Keratinocyte (primary cell): ENCODE measurements around the gene PROSER1. TPM values are rescaled to one million over a fixed set of nuclear protein-coding genes. Genes with fewer than 3 reads are reported as not detected.
A peak's percentile ranks its signal among the peaks of the same experiment; 100 is the strongest.

Source experiments
- DNase-seq: peaks from one replicate; pipeline ENCODE4 v3.0.0-alpha.2; 2011; ENCODE audit warnings: low read depth, missing footprints, low spot score
- FAIRE-seq: peaks from 2 replicates; lab custom pipeline; 2011; peaks lifted over from hg19 to GRCh38; lab: Jason Lieb, UNC
- H2AFZ ChIP-seq: 2 replicates; pipeline ENCODE4 v1.6.0; 2012; ENCODE audit warnings: low read length, control low read depth, inconsistent platforms; ENCODE audit not compliant: control insufficient read depth
- H3K27ac ChIP-seq: 2 replicates; pipeline ENCODE4 v1.5.1; 2011; ENCODE audit warnings: low read length; ENCODE audit not compliant: control insufficient read depth, insufficient read depth
- H3K27me3 ChIP-seq: 3 replicates; pipeline ENCODE4 v1.6.0; 2011; ENCODE audit warnings: low read length; ENCODE audit not compliant: control insufficient read depth, insufficient read depth; ENCODE audit errors: extremely low read depth
- H3K36me3 ChIP-seq, 2 experiments: 2 replicates in 1 of 2; 3 replicates in 1 of 2; pipeline ENCODE4 v1.5.1; 2011; ENCODE audit warnings: low read length in 2 of 2, mild to moderate bottlenecking in 1 of 2; ENCODE audit not compliant: control insufficient read depth in 2 of 2, insufficient read depth in 2 of 2; ENCODE audit errors: extremely low read depth in 1 of 2
- H3K4me1 ChIP-seq: 3 replicates; pipeline ENCODE4 v1.5.1; 2011; ENCODE audit warnings: low read length; ENCODE audit not compliant: control insufficient read depth, insufficient read depth; ENCODE audit errors: extremely low read depth
- H3K4me2 ChIP-seq: 3 replicates; pipeline ENCODE4 v1.6.0; 2011; ENCODE audit warnings: low read depth, low read length; ENCODE audit not compliant: control insufficient read depth, insufficient read depth; ENCODE audit errors: extremely low read depth
- H3K4me3 ChIP-seq, 3 experiments: fragments of 200-600 bp in 1 of 3; sonication (generic) in 1 of 3; 2 replicates in 2 of 3; 3 replicates in 1 of 3; pipeline ENCODE4 v1.5.1; 2011 to 2016; ENCODE audit warnings: low read length in 3 of 3, mild to moderate bottlenecking in 3 of 3, control low read depth in 2 of 3, inconsistent platforms in 1 of 3, low read depth in 1 of 3, mixed read lengths in 1 of 3, mixed run types in 1 of 3, moderate library complexity in 1 of 3; ENCODE audit not compliant: control insufficient read depth in 2 of 3, insufficient read depth in 2 of 3; ENCODE audit errors: extremely low read depth in 1 of 3
- H3K79me2 ChIP-seq: 2 replicates; pipeline ENCODE4 v1.6.0; 2012; ENCODE audit warnings: low read length; ENCODE audit not compliant: control insufficient read depth, insufficient read depth
- H3K9ac ChIP-seq: 3 replicates; pipeline ENCODE4 v1.6.0; 2011; ENCODE audit warnings: low read length; ENCODE audit not compliant: control insufficient read depth, insufficient read depth; ENCODE audit errors: extremely low read depth
- H3K9me1 ChIP-seq: 3 replicates; pipeline ENCODE4 v1.6.0; 2011; ENCODE audit warnings: low read length; ENCODE audit not compliant: control insufficient read depth, insufficient read depth; ENCODE audit errors: extremely low read depth
- H3K9me3 ChIP-seq: 2 replicates; pipeline ENCODE4 v1.5.1; 2012; ENCODE audit warnings: low read depth, low read length; ENCODE audit not compliant: control insufficient read depth
- H4K20me1 ChIP-seq: 3 replicates; pipeline ENCODE4 v1.6.0; 2011; ENCODE audit warnings: low read length; ENCODE audit not compliant: control insufficient read depth, insufficient read depth; ENCODE audit errors: extremely low read depth
- CTCF ChIP-seq, 3 experiments: IDR thresholded peaks in 1 of 3; conservative IDR thresholded peaks in 1 of 3; optimal IDR thresholded peaks in 1 of 3; 2 replicates in 2 of 3; 3 replicates in 1 of 3; pipeline versions ENCODE3 to v1.5.1; 2011; ENCODE audit warnings: low read length in 3 of 3, mild to moderate bottlenecking in 3 of 3, moderate library complexity in 2 of 3, control low read depth in 1 of 3, inconsistent platforms in 1 of 3; ENCODE audit not compliant: insufficient read depth in 2 of 3; ENCODE audit errors: extremely low read depth in 1 of 3
- EZH2 ChIP-seq: IDR thresholded peaks from one replicate; pipeline ENCODE4 v1.6.1; 2012; ENCODE audit warnings: inconsistent platforms, mild to moderate bottlenecking, low read length, moderate library complexity
- dilution Hi-C: fragments of 300-500 bp; cut with MboI; formaldehyde crosslinking; loops from one replicate; pipeline ENCODE4 v1.7.0; 2020; ENCODE audit warnings: low sequenced_read_pairs; ENCODE audit not compliant: extremely low pct_ligation_motif_present
- polyA plus RNA-seq, 5 experiments: library from polyadenylated mRNA; depleted of rRNA in 3 of 5; stranded (reverse) in 3 of 5; stranded (forward) in 1 of 5; unstranded in 1 of 5; fragments of >200 nt; gene quantifications; 1 replicate in 1 of 5; 2 replicates in 3 of 5; 3 replicates in 1 of 5; pipeline versions ENCODE4 v1.2.1 to v1.2.3, GENCODE V29; 2011 to 2012; ENCODE audit warnings: missing spikeins in 2 of 5, low read depth in 1 of 5, low replicate concordance in 1 of 5

Gene PROSER1
- polyA plus RNA-seq, 1 donor (not counting 4 experiments of a cell fraction or from before 2014, with no cell fraction given), result 16.9 TPM

GRCh38 chr13:39040206-39040605, 2.3 kb upstream of the PROSER1 start:
- DNase-seq (no peak), FAIRE-seq (no peak)
- peaks cover 10% of the 10 kb centered on the region for H3K4me1 ChIP-seq
- TF ChIP-seq EZH2 (no peak), CTCF (optimal IDR thresholded peaks at IDR 0.05 in 1 of 3, IDR thresholded peaks at IDR 0.05 in 1 of 3, conservative IDR thresholded peaks at IDR 0.05 in 1 of 3; ENCODE audit: extremely low read depth in 1 of 3, insufficient read depth in 2 of 3, low read length in 3 of 3) (no peak)
- H3K9ac ChIP-seq, result no peak overlapping the region
- dilution Hi-C loops, result no loop called here
- no peaks in the 10 kb centered on the region for H3K9me3 ChIP-seq
- H3K4me2 ChIP-seq, result no peak overlapping the region
- H3K79me2 ChIP-seq, result peaks cover 29% of the 10 kb centered on the region
- no peak overlapping the region for H3K4me3 ChIP-seq
- H4K20me1 ChIP-seq, result no peaks in the 10 kb centered on the region
- H3K27me3 ChIP-seq, result no peaks in the 10 kb centered on the region
- H3K9me1 ChIP-seq, result no peaks in the 10 kb centered on the region
- H3K36me3 ChIP-seq, result no peaks in the 10 kb centered on the region
- H3K27ac ChIP-seq, result no peak overlapping the region
- no peak overlapping the region for H2AFZ ChIP-seq

GRCh38 chr13:39039041-39039440, 1.2 kb upstream of the PROSER1 start:
- peak overlapping the region; percentile 79 to 99 (median 91) for H3K4me3 ChIP-seq
- H3K27me3 ChIP-seq, result no peaks in the 10 kb centered on the region
- peak overlapping the region; percentile 99 for H2AFZ ChIP-seq
- H3K27ac ChIP-seq, result peak overlapping the region; percentile 88
- peaks cover 41% of the 10 kb centered on the region for H3K79me2 ChIP-seq
- dilution Hi-C loops, result no loop called here
- H3K9ac ChIP-seq, result peak overlapping the region; percentile 82
- DNase-seq (no peak), FAIRE-seq (no peak)
- no peak for TF ChIP-seq CTCF (optimal IDR thresholded peaks at IDR 0.05 in 1 of 3, IDR thresholded peaks at IDR 0.05 in 1 of 3, conservative IDR thresholded peaks at IDR 0.05 in 1 of 3; ENCODE audit: extremely low read depth in 1 of 3, insufficient read depth in 2 of 3, low read length in 3 of 3)
- TF ChIP-seq EZH2, result no peak
- H3K4me2 ChIP-seq, result peak overlapping the region; percentile 95
- peaks cover 9% of the 10 kb centered on the region for H3K4me1 ChIP-seq
- no peaks in the 10 kb centered on the region for H3K9me3 ChIP-seq
- H3K9me1 ChIP-seq, result no peaks in the 10 kb centered on the region
- H3K36me3 ChIP-seq, result no peaks in the 10 kb centered on the region
- no peaks in the 10 kb centered on the region for H4K20me1 ChIP-seq
